ENCODE results near the gene GRM8.

- TF ChIP-seq PRDM1 (tag by site-specific recombination; IDR thresholded peaks at IDR 0.05) (no peak), ZFP3 (tag by site-specific recombination; IDR thresholded peaks at IDR 0.05; ENCODE audit: low read depth) (no peak), HOXA7 (CRISPR knock-in tag; IDR thresholded peaks at IDR 0.05; ENCODE audit: borderline replicate concordance) (no peak), ZBTB8A (tag by site-specific recombination; IDR thresholded peaks at IDR 0.05) (no peak)
Observed at GRCh38 chr7:126790763-126791162, 462.0 kb downstream of the GRM8 start.
